GM12878 (cell line): ENCODE data around the gene RAB37. TPM values are rescaled to one million over a fixed set of nuclear protein-coding genes. Genes with fewer than 3 reads are reported as not detected.
A peak's percentile ranks its signal among the peaks of the same experiment; 100 is the strongest.

Experiments used
- ATF7 ChIP-seq: fragments of 450-650 bp; IDR thresholded peaks from 2 replicates; pipeline ENCODE4 v1.6.1; 2016; ENCODE audit warnings: low read depth, mild to moderate bottlenecking
- EGR1 ChIP-seq, 2 experiments: IDR thresholded peaks; 1 replicate in 1 of 2; 2 replicates in 1 of 2; pipeline ENCODE4 v1.6.1; 2011 to 2012; ENCODE audit warnings: low read depth in 2 of 2, low read length in 2 of 2, borderline replicate concordance in 1 of 2, mild to moderate bottlenecking in 1 of 2, moderate library complexity in 1 of 2
- IKZF1 ChIP-seq: fragments of 450-650 bp; conservative IDR thresholded peaks from 2 replicates; pipeline ENCODE4 v1.6.1; 2017; ENCODE audit warnings: antibody characterized with exemption, mild to moderate bottlenecking
- KDM1A ChIP-seq: fragments of 200-600 bp; sonication (generic); IDR thresholded peaks from 2 replicates; pipeline ENCODE4 v1.6.1; 2016; ENCODE audit warnings: borderline replicate concordance
- MEF2B ChIP-seq: fragments of 450-650 bp; IDR thresholded peaks from 2 replicates; pipeline ENCODE4 v1.6.1; 2018; ENCODE audit warnings: mild to moderate bottlenecking, moderate library complexity; ENCODE audit not compliant: partially characterized antibody, poor library complexity, severe bottlenecking
- NR2C1 ChIP-seq: fragments of 450-650 bp; IDR thresholded peaks from 2 replicates; pipeline ENCODE4 v1.6.1; 2017; ENCODE audit warnings: antibody characterized with exemption, mild to moderate bottlenecking, moderate library complexity
- POLR2A ChIP-seq: IDR thresholded peaks from 2 replicates; pipeline ENCODE4 v1.6.1; 2011; ENCODE audit warnings: low read depth, mild to moderate bottlenecking, low read length
- RAD21 ChIP-seq: IDR thresholded peaks from 2 replicates; pipeline ENCODE4 v1.6.1; 2011; ENCODE audit warnings: mild to moderate bottlenecking, low read depth, low read length, moderate library complexity; ENCODE audit not compliant: insufficient read depth
- TBL1XR1 ChIP-seq: IDR thresholded peaks from 2 replicates; pipeline ENCODE4 v1.6.1; 2012; ENCODE audit warnings: low read depth, low read length, improper control_type of control experiment
- ZNF274 ChIP-seq: IDR thresholded peaks from one replicate; pipeline ENCODE4 v1.8.0; 2011; ENCODE audit not compliant: insufficient read length, insufficient read depth
- polyA plus RNA-seq, 11 experiments: library from polyadenylated mRNA; depleted of rRNA in 4 of 11; unstranded in 6 of 11; stranded (reverse) in 5 of 11; fragments of >200 nt; fragmentation: Nextera tagmentation in 4 of 11; fragmentation: Illumina TruSeq in 1 of 11; extraction: Ambion mirVana in 4 of 11; extraction: Trizol in 1 of 11; gene quantifications; 1 replicate in 1 of 11; 2 replicates in 10 of 11; pipeline versions ENCODE4 v1.2.1 to v1.2.3, GENCODE V29; 2011 to 2016; ENCODE audit warnings: inconsistent platforms in 2 of 11, missing spikeins in 2 of 11, low read depth in 1 of 11
- total RNA-seq, 4 experiments: library from RNA; depleted of rRNA in 3 of 4; stranded (reverse); fragments of >200 nt in 3 of 4; fragmentation: Illumina TruSeq in 1 of 4; extraction: Trizol in 1 of 4; gene quantifications; 2 replicates each; pipeline versions ENCODE4 v1.2.1 to v1.2.3, GENCODE V29; 2013 to 2021
- TF ChIP-seq, protein P1 (sequence below): fragments of 450-650 bp; IDR thresholded peaks from 2 replicates; pipeline ENCODE4 v1.6.1; 2017; ENCODE audit warnings: antibody characterized with exemption, mild to moderate bottlenecking, moderate library complexity
- TF ChIP-seq, protein P2 (sequence below): IDR thresholded peaks from 2 replicates; pipeline ENCODE4 v1.6.1; 2012; ENCODE audit warnings: low read length, inconsistent platforms
- TF ChIP-seq, protein P3 (sequence below): fragments of 150-350 bp; IDR thresholded peaks from 2 replicates; pipeline ENCODE4 v1.6.1; 2016; ENCODE audit warnings: low read depth, low read length
- TF ChIP-seq, protein P4 (sequence below): fragments of 450-650 bp; IDR thresholded peaks from 2 replicates; pipeline ENCODE4 v1.6.1; 2017; ENCODE audit warnings: mild to moderate bottlenecking
- TF ChIP-seq, protein P5 (sequence below): IDR thresholded peaks from 2 replicates; pipeline ENCODE4 v1.6.1; 2012; ENCODE audit warnings: mild to moderate bottlenecking, low read depth, low read length

Gene RAB37
- total and polyA plus RNA-seq, 10 of the 15 experiments (the other 5 are each of a cell fraction or from before 2014, with no cell fraction given): 0.48 to 5.6 (median 1.7) TPM

DNA sequence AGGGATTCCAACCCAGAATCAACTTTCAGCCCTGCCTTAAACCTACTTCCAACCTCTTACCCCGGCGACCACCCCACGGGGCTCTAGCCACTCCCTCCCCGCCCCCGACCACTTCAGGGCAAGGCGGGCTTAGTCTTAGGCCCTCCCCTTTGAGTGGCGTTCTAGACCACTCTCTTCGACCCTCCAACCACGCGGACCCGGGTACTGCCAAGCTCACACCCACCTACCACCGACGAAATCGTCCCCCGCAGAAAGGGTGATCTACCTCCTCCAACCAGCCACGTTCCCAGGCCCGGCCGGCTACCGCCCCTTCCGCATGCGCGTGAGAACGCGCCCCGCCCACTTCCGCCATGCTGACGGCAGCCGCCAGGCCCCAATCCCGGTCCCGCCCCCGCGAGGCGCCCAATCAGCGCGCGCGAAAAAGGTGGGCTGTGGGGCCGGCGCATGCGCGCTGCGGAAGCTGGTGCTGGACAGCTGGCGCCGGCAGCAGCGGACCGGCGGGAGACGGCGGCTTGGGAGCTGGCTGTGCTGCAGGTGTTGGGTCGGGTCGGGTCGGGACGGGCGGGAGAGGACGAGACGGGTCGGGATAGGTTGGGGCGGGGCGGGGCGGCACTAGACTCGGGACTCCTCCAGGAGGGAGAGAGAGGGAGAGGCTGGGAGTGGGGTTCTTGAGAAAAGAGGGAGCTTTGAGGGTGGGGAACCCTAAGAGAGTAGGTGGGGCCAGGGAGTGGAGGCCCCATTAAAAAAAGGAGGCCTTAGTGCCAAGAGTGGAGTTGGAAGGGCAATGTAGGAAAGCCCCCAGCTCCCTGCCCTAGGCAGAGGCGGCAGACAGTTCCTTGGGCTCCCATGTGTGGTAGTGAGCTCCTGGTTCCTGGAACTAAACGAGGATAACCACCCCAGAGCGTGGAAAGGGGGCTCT lies 39.2 kb downstream of the RAB37 start, which contains the start of gene NAT9 (continued):
- TF ChIP-seq, protein P1, sequence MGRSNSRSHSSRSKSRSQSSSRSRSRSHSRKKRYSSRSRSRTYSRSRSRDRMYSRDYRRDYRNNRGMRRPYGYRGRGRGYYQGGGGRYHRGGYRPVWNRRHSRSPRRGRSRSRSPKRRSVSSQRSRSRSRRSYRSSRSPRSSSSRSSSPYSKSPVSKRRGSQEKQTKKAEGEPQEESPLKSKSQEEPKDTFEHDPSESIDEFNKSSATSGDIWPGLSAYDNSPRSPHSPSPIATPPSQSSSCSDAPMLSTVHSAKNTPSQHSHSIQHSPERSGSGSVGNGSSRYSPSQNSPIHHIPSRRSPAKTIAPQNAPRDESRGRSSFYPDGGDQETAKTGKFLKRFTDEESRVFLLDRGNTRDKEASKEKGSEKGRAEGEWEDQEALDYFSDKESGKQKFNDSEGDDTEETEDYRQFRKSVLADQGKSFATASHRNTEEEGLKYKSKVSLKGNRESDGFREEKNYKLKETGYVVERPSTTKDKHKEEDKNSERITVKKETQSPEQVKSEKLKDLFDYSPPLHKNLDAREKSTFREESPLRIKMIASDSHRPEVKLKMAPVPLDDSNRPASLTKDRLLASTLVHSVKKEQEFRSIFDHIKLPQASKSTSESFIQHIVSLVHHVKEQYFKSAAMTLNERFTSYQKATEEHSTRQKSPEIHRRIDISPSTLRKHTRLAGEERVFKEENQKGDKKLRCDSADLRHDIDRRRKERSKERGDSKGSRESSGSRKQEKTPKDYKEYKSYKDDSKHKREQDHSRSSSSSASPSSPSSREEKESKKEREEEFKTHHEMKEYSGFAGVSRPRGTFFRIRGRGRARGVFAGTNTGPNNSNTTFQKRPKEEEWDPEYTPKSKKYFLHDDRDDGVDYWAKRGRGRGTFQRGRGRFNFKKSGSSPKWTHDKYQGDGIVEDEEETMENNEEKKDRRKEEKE: no peak
- TF ChIP-seq ATF7 (peak; percentile 44; the same call in 1 of the 2 replicates), TBL1XR1 (peak; percentile 46; the same call in 1 of the 2 replicates), RAD21 (no peak), EGR1 (IDR thresholded peaks at IDR 0.05; ENCODE audit: borderline replicate concordance in 1 of 2, low read depth in 2 of 2, low read length in 2 of 2) (peak in 1 of 2 experiments; percentile 80; a peak in 2 of 3 replicates), ZNF274 (no peak), IKZF1 (peak; percentile 91), NR2C1 (peak; percentile 14; the same call in 1 of the 2 replicates), POLR2A (peak; percentile 89), MEF2B (no peak), KDM1A (no peak)
- TF ChIP-seq, protein P2, sequence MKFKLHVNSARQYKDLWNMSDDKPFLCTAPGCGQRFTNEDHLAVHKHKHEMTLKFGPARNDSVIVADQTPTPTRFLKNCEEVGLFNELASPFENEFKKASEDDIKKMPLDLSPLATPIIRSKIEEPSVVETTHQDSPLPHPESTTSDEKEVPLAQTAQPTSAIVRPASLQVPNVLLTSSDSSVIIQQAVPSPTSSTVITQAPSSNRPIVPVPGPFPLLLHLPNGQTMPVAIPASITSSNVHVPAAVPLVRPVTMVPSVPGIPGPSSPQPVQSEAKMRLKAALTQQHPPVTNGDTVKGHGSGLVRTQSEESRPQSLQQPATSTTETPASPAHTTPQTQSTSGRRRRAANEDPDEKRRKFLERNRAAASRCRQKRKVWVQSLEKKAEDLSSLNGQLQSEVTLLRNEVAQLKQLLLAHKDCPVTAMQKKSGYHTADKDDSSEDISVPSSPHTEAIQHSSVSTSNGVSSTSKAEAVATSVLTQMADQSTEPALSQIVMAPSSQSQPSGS: no peak
- TF ChIP-seq, protein P3, sequence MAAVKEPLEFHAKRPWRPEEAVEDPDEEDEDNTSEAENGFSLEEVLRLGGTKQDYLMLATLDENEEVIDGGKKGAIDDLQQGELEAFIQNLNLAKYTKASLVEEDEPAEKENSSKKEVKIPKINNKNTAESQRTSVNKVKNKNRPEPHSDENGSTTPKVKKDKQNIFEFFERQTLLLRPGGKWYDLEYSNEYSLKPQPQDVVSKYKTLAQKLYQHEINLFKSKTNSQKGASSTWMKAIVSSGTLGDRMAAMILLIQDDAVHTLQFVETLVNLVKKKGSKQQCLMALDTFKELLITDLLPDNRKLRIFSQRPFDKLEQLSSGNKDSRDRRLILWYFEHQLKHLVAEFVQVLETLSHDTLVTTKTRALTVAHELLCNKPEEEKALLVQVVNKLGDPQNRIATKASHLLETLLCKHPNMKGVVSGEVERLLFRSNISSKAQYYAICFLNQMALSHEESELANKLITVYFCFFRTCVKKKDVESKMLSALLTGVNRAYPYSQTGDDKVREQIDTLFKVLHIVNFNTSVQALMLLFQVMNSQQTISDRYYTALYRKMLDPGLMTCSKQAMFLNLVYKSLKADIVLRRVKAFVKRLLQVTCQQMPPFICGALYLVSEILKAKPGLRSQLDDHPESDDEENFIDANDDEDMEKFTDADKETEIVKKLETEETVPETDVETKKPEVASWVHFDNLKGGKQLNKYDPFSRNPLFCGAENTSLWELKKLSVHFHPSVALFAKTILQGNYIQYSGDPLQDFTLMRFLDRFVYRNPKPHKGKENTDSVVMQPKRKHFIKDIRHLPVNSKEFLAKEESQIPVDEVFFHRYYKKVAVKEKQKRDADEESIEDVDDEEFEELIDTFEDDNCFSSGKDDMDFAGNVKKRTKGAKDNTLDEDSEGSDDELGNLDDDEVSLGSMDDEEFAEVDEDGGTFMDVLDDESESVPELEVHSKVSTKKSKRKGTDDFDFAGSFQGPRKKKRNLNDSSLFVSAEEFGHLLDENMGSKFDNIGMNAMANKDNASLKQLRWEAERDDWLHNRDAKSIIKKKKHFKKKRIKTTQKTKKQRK: no peak
- TF ChIP-seq, protein P4, sequence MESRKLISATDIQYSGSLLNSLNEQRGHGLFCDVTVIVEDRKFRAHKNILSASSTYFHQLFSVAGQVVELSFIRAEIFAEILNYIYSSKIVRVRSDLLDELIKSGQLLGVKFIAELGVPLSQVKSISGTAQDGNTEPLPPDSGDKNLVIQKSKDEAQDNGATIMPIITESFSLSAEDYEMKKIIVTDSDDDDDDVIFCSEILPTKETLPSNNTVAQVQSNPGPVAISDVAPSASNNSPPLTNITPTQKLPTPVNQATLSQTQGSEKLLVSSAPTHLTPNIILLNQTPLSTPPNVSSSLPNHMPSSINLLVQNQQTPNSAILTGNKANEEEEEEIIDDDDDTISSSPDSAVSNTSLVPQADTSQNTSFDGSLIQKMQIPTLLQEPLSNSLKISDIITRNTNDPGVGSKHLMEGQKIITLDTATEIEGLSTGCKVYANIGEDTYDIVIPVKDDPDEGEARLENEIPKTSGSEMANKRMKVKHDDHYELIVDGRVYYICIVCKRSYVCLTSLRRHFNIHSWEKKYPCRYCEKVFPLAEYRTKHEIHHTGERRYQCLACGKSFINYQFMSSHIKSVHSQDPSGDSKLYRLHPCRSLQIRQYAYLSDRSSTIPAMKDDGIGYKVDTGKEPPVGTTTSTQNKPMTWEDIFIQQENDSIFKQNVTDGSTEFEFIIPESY: no peak
- TF ChIP-seq, protein P5, sequence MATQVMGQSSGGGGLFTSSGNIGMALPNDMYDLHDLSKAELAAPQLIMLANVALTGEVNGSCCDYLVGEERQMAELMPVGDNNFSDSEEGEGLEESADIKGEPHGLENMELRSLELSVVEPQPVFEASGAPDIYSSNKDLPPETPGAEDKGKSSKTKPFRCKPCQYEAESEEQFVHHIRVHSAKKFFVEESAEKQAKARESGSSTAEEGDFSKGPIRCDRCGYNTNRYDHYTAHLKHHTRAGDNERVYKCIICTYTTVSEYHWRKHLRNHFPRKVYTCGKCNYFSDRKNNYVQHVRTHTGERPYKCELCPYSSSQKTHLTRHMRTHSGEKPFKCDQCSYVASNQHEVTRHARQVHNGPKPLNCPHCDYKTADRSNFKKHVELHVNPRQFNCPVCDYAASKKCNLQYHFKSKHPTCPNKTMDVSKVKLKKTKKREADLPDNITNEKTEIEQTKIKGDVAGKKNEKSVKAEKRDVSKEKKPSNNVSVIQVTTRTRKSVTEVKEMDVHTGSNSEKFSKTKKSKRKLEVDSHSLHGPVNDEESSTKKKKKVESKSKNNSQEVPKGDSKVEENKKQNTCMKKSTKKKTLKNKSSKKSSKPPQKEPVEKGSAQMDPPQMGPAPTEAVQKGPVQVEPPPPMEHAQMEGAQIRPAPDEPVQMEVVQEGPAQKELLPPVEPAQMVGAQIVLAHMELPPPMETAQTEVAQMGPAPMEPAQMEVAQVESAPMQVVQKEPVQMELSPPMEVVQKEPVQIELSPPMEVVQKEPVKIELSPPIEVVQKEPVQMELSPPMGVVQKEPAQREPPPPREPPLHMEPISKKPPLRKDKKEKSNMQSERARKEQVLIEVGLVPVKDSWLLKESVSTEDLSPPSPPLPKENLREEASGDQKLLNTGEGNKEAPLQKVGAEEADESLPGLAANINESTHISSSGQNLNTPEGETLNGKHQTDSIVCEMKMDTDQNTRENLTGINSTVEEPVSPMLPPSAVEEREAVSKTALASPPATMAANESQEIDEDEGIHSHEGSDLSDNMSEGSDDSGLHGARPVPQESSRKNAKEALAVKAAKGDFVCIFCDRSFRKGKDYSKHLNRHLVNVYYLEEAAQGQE: peak; percentile 71
